ENCODE measurements around the gene CBX2. TPM values are rescaled to one million over a fixed set of nuclear protein-coding genes. Genes with fewer than 3 reads are reported as not detected.

CBX2 gene
- total RNA-seq, 4 donors from 2014 or later, result 4.6 to 12.9 (median 8.7) TPM

GRCh38 chr17:79784353-79785016 is 6.5 kb downstream of the CBX2 start:
- no peak overlapping the region for H3K27ac ChIP-seq
- no peaks in the 10 kb centered on the region for H3K9me3 ChIP-seq
- no peak for DNase-seq
- H3K36me3 ChIP-seq, result peaks cover 0 to 16% (median 0%) of the 10 kb centered on the region in 3 donors
- peaks cover 2 to 93% (median 5%) of the 10 kb centered on the region in 4 donors for H3K27me3 ChIP-seq
- peaks cover 0 to 7% (median under 1%) of the 10 kb centered on the region in 3 donors for H3K4me1 ChIP-seq
- TF ChIP-seq POLR2A (IDR thresholded peaks at IDR 0.05), result no peak
- TF ChIP-seq, protein P1, sequence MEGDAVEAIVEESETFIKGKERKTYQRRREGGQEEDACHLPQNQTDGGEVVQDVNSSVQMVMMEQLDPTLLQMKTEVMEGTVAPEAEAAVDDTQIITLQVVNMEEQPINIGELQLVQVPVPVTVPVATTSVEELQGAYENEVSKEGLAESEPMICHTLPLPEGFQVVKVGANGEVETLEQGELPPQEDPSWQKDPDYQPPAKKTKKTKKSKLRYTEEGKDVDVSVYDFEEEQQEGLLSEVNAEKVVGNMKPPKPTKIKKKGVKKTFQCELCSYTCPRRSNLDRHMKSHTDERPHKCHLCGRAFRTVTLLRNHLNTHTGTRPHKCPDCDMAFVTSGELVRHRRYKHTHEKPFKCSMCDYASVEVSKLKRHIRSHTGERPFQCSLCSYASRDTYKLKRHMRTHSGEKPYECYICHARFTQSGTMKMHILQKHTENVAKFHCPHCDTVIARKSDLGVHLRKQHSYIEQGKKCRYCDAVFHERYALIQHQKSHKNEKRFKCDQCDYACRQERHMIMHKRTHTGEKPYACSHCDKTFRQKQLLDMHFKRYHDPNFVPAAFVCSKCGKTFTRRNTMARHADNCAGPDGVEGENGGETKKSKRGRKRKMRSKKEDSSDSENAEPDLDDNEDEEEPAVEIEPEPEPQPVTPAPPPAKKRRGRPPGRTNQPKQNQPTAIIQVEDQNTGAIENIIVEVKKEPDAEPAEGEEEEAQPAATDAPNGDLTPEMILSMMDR (IDR thresholded peaks at IDR 0.05), result no peak
- H3K4me3 ChIP-seq, result no peak overlapping the region
- 88 to 90% methylated on average over 3 to 12 of the region's 31 CpGs for WGBS, 2 donors
- intact Hi-C loops (cut with DNase I), result no loop called here

DNA sequence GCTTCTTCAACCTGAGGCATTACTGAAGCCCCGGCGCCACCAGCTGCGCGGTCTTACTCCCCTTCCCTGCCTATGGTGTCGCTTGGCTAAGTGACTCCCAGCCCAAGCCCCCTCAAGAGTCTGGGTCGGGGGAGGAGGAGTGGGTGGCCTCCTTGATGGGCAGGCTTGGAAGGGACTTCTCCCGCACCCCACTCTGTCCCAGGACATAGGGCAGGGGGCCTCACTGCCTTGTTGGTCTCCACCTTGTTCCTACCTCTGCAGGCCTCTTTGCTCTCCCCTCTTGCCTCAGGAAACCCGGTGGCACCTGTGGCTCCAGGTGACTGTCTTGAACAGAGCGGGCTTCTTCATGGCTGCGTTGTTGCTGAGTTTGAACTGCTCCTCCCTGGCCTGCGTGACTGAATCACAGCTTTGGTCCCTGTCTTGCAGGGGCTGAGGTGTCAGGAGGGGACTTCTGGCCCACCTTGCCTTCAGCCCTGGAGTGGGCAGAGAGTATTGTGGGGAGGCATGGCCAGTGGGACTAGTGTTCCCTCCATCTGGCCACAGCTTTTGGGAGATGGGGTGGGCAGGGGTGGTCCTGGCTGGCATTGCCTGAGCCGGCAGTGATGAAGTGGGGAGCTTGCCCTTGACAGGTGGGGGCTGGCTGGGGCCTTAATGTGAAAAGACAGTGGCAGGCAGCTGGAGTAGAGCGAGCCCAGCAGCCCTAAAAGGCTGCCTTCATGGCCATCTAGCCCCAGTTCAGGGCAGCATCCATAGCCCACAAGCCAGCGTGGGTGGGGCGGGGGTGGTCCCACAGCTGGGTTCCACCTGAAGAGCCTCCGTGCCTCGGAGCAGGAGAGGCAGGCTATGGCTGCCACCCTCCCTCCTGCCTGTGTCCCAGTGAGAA is 7.3 kb downstream of the CBX2 start:
- peaks cover 3 to 11% (median 4%) of the 10 kb centered on the region in 3 donors for H3K4me1 ChIP-seq
- no peak overlapping the region for H3K27ac ChIP-seq
- 86 to 89% methylated on average over 4 to 10 of the region's 17 CpGs for WGBS, 2 donors
- H3K9me3 ChIP-seq, result no peaks in the 10 kb centered on the region
- intact Hi-C loops (cut with DNase I), result no loop called here
- no peak for TF ChIP-seq POLR2A (IDR thresholded peaks at IDR 0.05)
- TF ChIP-seq, protein P1 (IDR thresholded peaks at IDR 0.05), result no peak
- peaks cover 8 to 93% (median 11%) of the 10 kb centered on the region in 4 donors for H3K27me3 ChIP-seq
- no peak overlapping the region for H3K4me3 ChIP-seq
- DNase-seq, result no peak
- peaks cover 0 to 16% (median 0%) of the 10 kb centered on the region in 3 donors for H3K36me3 ChIP-seq

GRCh38 chr17:79785900-79786810 is 8.2 kb downstream of the CBX2 start:
- Histone ChIP-seq H3K4me3 (no peak overlapping the region), H3K4me1 (peaks cover 5 to 20% (median 7%) of the 10 kb centered on the region in 3 donors), H3K9me3 (no peaks in the 10 kb centered on the region), H3K36me3 (peaks cover 0 to 16% (median 0%) of the 10 kb centered on the region in 3 donors), H3K27ac (no peak overlapping the region), H3K27me3 (peaks cover 16 to 95% (median 20%) of the 10 kb centered on the region in 4 donors)
- TF ChIP-seq POLR2A (IDR thresholded peaks at IDR 0.05), result no peak
- TF ChIP-seq, protein P1 (IDR thresholded peaks at IDR 0.05), result no peak
- WGBS, 2 donors, result 87 to 88% methylated on average over 8 to 10 of the region's 15 CpGs
- DNase-seq, result no peak
- intact Hi-C loops (cut with DNase I), result no loop called here

DNA sequence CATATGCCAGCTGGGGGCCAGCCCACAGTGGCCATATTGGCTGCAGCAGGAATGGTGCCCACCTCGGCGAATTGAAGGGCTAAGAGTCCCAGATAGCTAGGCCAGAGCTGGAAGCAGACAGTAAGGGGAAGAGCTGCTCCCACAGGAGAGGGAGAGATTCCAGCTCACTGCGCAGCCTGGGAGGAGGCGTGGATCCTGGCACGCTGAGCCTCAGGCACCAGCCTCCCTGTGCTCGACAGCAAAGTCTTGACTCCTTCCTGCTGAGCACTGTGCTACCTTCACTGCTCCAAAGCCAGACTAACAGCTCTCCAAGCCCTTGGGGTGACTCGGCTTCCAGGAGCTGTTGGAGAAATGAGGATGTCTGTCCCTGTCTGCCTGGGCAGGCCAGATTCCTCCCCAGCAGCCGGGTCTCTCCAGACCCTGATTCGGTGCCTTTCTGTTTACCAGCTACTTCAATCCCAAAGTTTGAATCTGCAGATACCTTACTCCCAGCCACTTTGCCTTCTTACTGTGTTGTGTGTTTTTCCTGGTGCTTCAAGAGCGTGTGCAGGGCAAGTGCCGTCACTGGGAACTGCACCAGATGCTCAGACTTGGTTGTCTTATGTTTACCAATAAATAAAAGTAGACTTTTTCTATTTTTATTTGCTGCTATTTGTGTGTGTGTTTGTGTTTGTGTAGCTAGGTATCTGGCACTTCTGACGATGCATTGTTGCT is 9.1 kb downstream of the CBX2 start:
- no peak overlapping the region for H3K27ac ChIP-seq
- H3K4me3 ChIP-seq, result no peak overlapping the region
- no peak for DNase-seq
- 74 to 84% methylated on average over 9 to 11 of the region's 12 CpGs for whole genome bisulfite sequencing, 2 donors
- H3K9me3 ChIP-seq, result no peaks in the 10 kb centered on the region
- H3K27me3 ChIP-seq, result peaks cover 25 to 95% (median 29%) of the 10 kb centered on the region in 4 donors
- peaks cover 0 to 16% (median 0%) of the 10 kb centered on the region in 3 donors for H3K36me3 ChIP-seq
- peaks cover 14 to 29% (median 14%) of the 10 kb centered on the region in 3 donors for H3K4me1 ChIP-seq
- TF ChIP-seq, protein P1 (IDR thresholded peaks at IDR 0.05), result no peak
- TF ChIP-seq POLR2A (IDR thresholded peaks at IDR 0.05), result no peak
- intact Hi-C loops (cut with DNase I), result no loop called here
